HCT116 (cell line): ENCODE results near the gene OTUB2. TPM values are rescaled to one million over a fixed set of nuclear protein-coding genes. Genes with fewer than 3 reads are reported as not detected.

ENCODE experiments used
- ATAC-seq: fragments of 200-7000 bp; cut with Tn5 transposase; 2 replicates; pipeline ENCODE4 v1.9.1; 2020; ENCODE audit warnings: mild to moderate bottlenecking, moderate library complexity
- BruUV-seq: library from RNA; stranded (reverse); fragments of 400-500 nt; replicated peaks from 2 replicates; lab custom pipeline; 2021; lab: Mats Ljungman, UMichigan
- CTCF ChIA-PET: fragments of 300-600 bp; sonication (Branson Sonifier 250); formaldehyde crosslinking; loops from one replicate; lab custom pipeline; 2021; ENCODE audit warnings: antibody characterized with exemption; lab: Charles Lee
- POLR2A ChIA-PET: fragments of 300-600, 350-600 bp; sonication (Branson Sonifier 250); formaldehyde crosslinking; loops from one replicate; lab custom pipeline; 2021; ENCODE audit warnings: antibody characterized with exemption; lab: Charles Lee
- RAD21 ChIA-PET, 2 experiments: fragments of 300-600 bp; sonication (Branson Sonifier 250); formaldehyde crosslinking; loops; one replicate each; lab custom pipeline; 2023; ENCODE audit warnings: low total read pairs in 2 of 2; ENCODE audit not compliant: uncharacterized antibody in 2 of 2, unreplicated experiment in 2 of 2, low non-redundant PET in 1 of 2; lab: Charles Lee
- DNase-seq: peaks from one replicate; pipeline ENCODE4 v3.0.0-alpha.2; 2010; ENCODE audit warnings: low read depth, low spot score
- H2AFZ ChIP-seq: fragments of 200-600 bp; shearing (Covaris generic), sonication (generic); 2 replicates; pipeline ENCODE4 v1.6.1; 2017; ENCODE audit warnings: low read depth, mixed run types, mixed read lengths, antibody characterized with exemption, low read length; ENCODE audit not compliant: poor library complexity, severe bottlenecking
- H3K27ac ChIP-seq: 2 replicates; pipeline ENCODE4 v1.5.1; 2012; ENCODE audit warnings: low read depth, low read length
- H3K27me3 ChIP-seq: fragments of 200-600 bp; sonication (generic); 2 replicates; pipeline ENCODE4 v1.6.1; 2016; ENCODE audit warnings: mixed run types, low read length, mixed read lengths; ENCODE audit not compliant: insufficient read depth
- H3K36me3 ChIP-seq, 2 experiments: fragments of 200-500 bp in 1 of 2; fragments of 200-600 bp in 1 of 2; sonication (Bioruptor generic) in 1 of 2; sonication (generic) in 1 of 2; 2 replicates each; pipeline versions ENCODE4 v1.5.1 to v1.6.1; 2014 to 2016; ENCODE audit warnings: low read length in 2 of 2, inconsistent platforms in 1 of 2, mixed read lengths in 1 of 2, mixed run types in 1 of 2; ENCODE audit not compliant: insufficient read depth in 2 of 2, control insufficient read depth in 1 of 2
- H3K4me1 ChIP-seq, 2 experiments: fragments of 200-600 bp in 1 of 2; sonication (generic) in 1 of 2; 2 replicates each; pipeline versions ENCODE4 v1.5.1 to v1.6.1; 2012 to 2017; ENCODE audit warnings: low read length in 2 of 2, inconsistent platforms in 1 of 2, mild to moderate bottlenecking in 1 of 2, mixed read lengths in 1 of 2, mixed run types in 1 of 2, moderate library complexity in 1 of 2; ENCODE audit not compliant: insufficient read depth in 2 of 2, control insufficient read depth in 1 of 2
- H3K4me2 ChIP-seq: fragments of 200-600 bp; sonication (generic); 2 replicates; pipeline ENCODE4 v1.6.1; 2017; ENCODE audit warnings: mixed run types, low read length, mixed read lengths
- H3K4me3 ChIP-seq, 2 experiments: fragments of 200-600 bp in 1 of 2; sonication (generic) in 1 of 2; replicated peaks in 1 of 2; 2 replicates each; pipeline ENCODE4 v1.5.1; 2011 to 2016; ENCODE audit warnings: low read length in 2 of 2, control low read depth in 1 of 2, low read depth in 1 of 2, mild to moderate bottlenecking in 1 of 2, mixed read lengths in 1 of 2, mixed run types in 1 of 2
- H3K79me2 ChIP-seq: fragments of 200-600 bp; sonication (generic); 2 replicates; pipeline ENCODE4 v1.6.1; 2017; ENCODE audit warnings: mild to moderate bottlenecking, mixed run types, low read length, moderate library complexity, mixed read lengths; ENCODE audit not compliant: insufficient read depth
- H3K9ac ChIP-seq: fragments of 200-600 bp; sonication (generic); 2 replicates; pipeline ENCODE4 v1.6.1; 2016; ENCODE audit warnings: low read length, mixed read lengths
- H3K9me2 ChIP-seq: fragments of 200-600 bp; sonication (generic), shearing (Covaris generic); 2 replicates; pipeline ENCODE4 v1.6.1; 2017; ENCODE audit warnings: mixed run types, mild to moderate bottlenecking, moderate library complexity; ENCODE audit not compliant: insufficient read depth
- H3K9me3 ChIP-seq, 2 experiments: fragments of 200-500 bp in 1 of 2; fragments of 200-600 bp in 1 of 2; sonication (Bioruptor generic) in 1 of 2; sonication (generic) in 1 of 2; 2 replicates each; pipeline ENCODE4 v1.6.1; 2014 to 2017; ENCODE audit warnings: low read length in 2 of 2, mixed read lengths in 2 of 2, inconsistent platforms in 1 of 2, low read depth in 1 of 2, mild to moderate bottlenecking in 1 of 2, mixed run types in 1 of 2, moderate library complexity in 1 of 2; ENCODE audit not compliant: control insufficient read depth in 1 of 2, insufficient read depth in 1 of 2
- H4K20me1 ChIP-seq: fragments of 200-600 bp; sonication (generic), shearing (Covaris generic); 2 replicates; pipeline ENCODE4 v1.6.1; 2017; ENCODE audit warnings: mixed run types, mild to moderate bottlenecking, moderate library complexity; ENCODE audit not compliant: insufficient read depth
- CBX3 ChIP-seq: IDR thresholded peaks from 2 replicates; pipeline ENCODE4 v1.6.1; 2012; ENCODE audit warnings: low read depth
- CEBPB ChIP-seq: IDR thresholded peaks from 2 replicates; pipeline ENCODE4 v1.6.1; 2012; ENCODE audit warnings: low read depth
- CTCF ChIP-seq, 3 experiments: fragments of 200-600 bp in 1 of 3; sonication (generic) in 1 of 3; IDR thresholded peaks in 2 of 3; conservative IDR thresholded peaks in 1 of 3; 2 replicates each; pipeline ENCODE4 v1.5.1; 2012 to 2017; ENCODE audit warnings: low read depth in 2 of 3, low read length in 2 of 3, antibody characterized with exemption in 1 of 3, borderline replicate concordance in 1 of 3, control low read depth in 1 of 3, mild to moderate bottlenecking in 1 of 3, mixed read lengths in 1 of 3, mixed run types in 1 of 3, moderate library complexity in 1 of 3; ENCODE audit not compliant: insufficient read depth in 1 of 3
- EGR1 ChIP-seq: IDR thresholded peaks from 2 replicates; pipeline ENCODE4 v1.6.1; 2012; ENCODE audit warnings: low read depth
- ELF1 ChIP-seq: IDR thresholded peaks from 2 replicates; pipeline ENCODE4 v1.6.1; 2012; ENCODE audit warnings: low read depth, borderline replicate concordance
- EZH2 ChIP-seq: fragments of 200-600 bp; sonication (generic); IDR thresholded peaks from 2 replicates; pipeline ENCODE4 v1.6.1; 2017; ENCODE audit warnings: antibody characterized with exemption, mixed run types
- EZH2phosphoT487 ChIP-seq: fragments of 200-600 bp; IDR thresholded peaks from 2 replicates; pipeline ENCODE4 v1.6.1; 2018; ENCODE audit warnings: antibody characterized with exemption, borderline replicate concordance
- FOSL1 ChIP-seq: IDR thresholded peaks from 2 replicates; pipeline ENCODE4 v1.6.1; 2012; ENCODE audit warnings: low read depth
- JUND ChIP-seq: IDR thresholded peaks from 2 replicates; pipeline ENCODE4 v1.6.1; 2012
- POLR2A ChIP-seq: IDR thresholded peaks from 2 replicates; pipeline ENCODE4 v1.7.0; 2011; ENCODE audit warnings: borderline replicate concordance; ENCODE audit not compliant: insufficient read depth, insufficient read length; ENCODE audit errors: extremely low read depth
- RAD21 ChIP-seq: IDR thresholded peaks from 2 replicates; pipeline ENCODE4 v1.6.1; 2012; ENCODE audit warnings: low read depth, mild to moderate bottlenecking
- SIN3A ChIP-seq: IDR thresholded peaks from 2 replicates; pipeline ENCODE4 v1.6.1; 2012; ENCODE audit warnings: low read depth
- SRF ChIP-seq: IDR thresholded peaks from 2 replicates; pipeline ENCODE4 v1.6.1; 2012; ENCODE audit warnings: low read depth
- YY1 ChIP-seq: IDR thresholded peaks from 2 replicates; pipeline ENCODE4 v1.6.1; 2011; ENCODE audit warnings: low read length, low read depth, moderate library complexity, mild to moderate bottlenecking; ENCODE audit not compliant: insufficient replicate concordance; ENCODE audit errors: extremely low read depth
- ZNF274 ChIP-seq: fragments of 200-500 bp; sonication (Bioruptor generic); IDR thresholded peaks from 2 replicates; pipeline ENCODE4 v1.6.1; 2014; ENCODE audit warnings: mild to moderate bottlenecking, low read depth, low read length, inconsistent platforms
- intact Hi-C: fragments of 100-400 bp; cut with micrococcal nuclease; formaldehyde crosslinking; loops from 2 replicates; pipeline ENCODE4 v1.10.0; 2022
- total RNA-seq: library from RNA; stranded (reverse); gene quantifications from one replicate; pipeline ENCODE4 v1.2.1, GENCODE V29; 2021; ENCODE audit not compliant: unreplicated experiment
- TF ChIP-seq, protein P1 (sequence below): IDR thresholded peaks from 2 replicates; pipeline ENCODE4 v1.6.1; 2011; ENCODE audit warnings: mild to moderate bottlenecking, low read length, moderate library complexity; ENCODE audit not compliant: insufficient replicate concordance; ENCODE audit errors: extremely low read depth
- TF ChIP-seq, protein P2 (sequence below): IDR thresholded peaks from 2 replicates; pipeline ENCODE4 v1.6.1; 2012; ENCODE audit warnings: low read depth

The OTUB2 gene
- total RNA-seq, 1 experiment from 2014 or later = 6.6 TPM

GRCh38 chr14:94029265-94029664, 3.1 kb downstream of the OTUB2 start:
- ATAC-seq = no peak
- CTCF ChIA-PET = interaction anchor here (1.0 to 2.8 kb wide), 5 partner anchors 19 to 107 kb away, joined by 3 to 22 read pairs (median 12); no protein-coding TSS in a partner anchor
- Histone ChIP-seq H3K4me3 (no peak overlapping the region), H3K79me2 (no peaks in the 10 kb centered on the region; the same call in 1 of the 2 replicates), H3K36me3 (no peaks in the 10 kb centered on the region), H3K9me3 (peaks cover 0 to under 1% of the 10 kb centered on the region in 2 experiments; a peak in 1 of 4 replicates), H3K27me3 (no peaks in the 10 kb centered on the region), H3K27ac (no peak overlapping the region), H4K20me1 (no peaks in the 10 kb centered on the region), H2AFZ (no peak overlapping the region), H3K4me2 (peak overlapping the region; percentile 93), H3K4me1 (peaks cover 29 to 55% of the 10 kb centered on the region in 2 experiments), H3K9ac (0 out of 2 replicates have a peak overlapping the region, but pooled peaks have one; percentile 75), H3K9me2 (no peaks in the 10 kb centered on the region)
- DNase-seq = no peak
- RAD21 ChIA-PET = no interaction called here
- no peak for TF ChIP-seq RAD21
- no peak for TF ChIP-seq FOSL1
- TF ChIP-seq CTCF (IDR thresholded peaks at IDR 0.05 in 2 of 3, conservative IDR thresholded peaks at IDR 0.05 in 1 of 3; ENCODE audit: borderline replicate concordance in 1 of 3, insufficient read depth in 1 of 3, low read depth in 2 of 3, low read length in 2 of 3) = no peak
- TF ChIP-seq JUND = no peak
- no peak for TF ChIP-seq POLR2A
- no peak for TF ChIP-seq EGR1
- no peak for TF ChIP-seq ELF1
- TF ChIP-seq YY1 = no peak
- no peak for TF ChIP-seq CEBPB
- no peak for TF ChIP-seq CBX3
- TF ChIP-seq ZNF274 = no peak
- TF ChIP-seq, protein P1, sequence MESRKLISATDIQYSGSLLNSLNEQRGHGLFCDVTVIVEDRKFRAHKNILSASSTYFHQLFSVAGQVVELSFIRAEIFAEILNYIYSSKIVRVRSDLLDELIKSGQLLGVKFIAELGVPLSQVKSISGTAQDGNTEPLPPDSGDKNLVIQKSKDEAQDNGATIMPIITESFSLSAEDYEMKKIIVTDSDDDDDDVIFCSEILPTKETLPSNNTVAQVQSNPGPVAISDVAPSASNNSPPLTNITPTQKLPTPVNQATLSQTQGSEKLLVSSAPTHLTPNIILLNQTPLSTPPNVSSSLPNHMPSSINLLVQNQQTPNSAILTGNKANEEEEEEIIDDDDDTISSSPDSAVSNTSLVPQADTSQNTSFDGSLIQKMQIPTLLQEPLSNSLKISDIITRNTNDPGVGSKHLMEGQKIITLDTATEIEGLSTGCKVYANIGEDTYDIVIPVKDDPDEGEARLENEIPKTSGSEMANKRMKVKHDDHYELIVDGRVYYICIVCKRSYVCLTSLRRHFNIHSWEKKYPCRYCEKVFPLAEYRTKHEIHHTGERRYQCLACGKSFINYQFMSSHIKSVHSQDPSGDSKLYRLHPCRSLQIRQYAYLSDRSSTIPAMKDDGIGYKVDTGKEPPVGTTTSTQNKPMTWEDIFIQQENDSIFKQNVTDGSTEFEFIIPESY = no peak
- no peak for TF ChIP-seq EZH2phosphoT487
- TF ChIP-seq SIN3A = no peak
- TF ChIP-seq, protein P2, sequence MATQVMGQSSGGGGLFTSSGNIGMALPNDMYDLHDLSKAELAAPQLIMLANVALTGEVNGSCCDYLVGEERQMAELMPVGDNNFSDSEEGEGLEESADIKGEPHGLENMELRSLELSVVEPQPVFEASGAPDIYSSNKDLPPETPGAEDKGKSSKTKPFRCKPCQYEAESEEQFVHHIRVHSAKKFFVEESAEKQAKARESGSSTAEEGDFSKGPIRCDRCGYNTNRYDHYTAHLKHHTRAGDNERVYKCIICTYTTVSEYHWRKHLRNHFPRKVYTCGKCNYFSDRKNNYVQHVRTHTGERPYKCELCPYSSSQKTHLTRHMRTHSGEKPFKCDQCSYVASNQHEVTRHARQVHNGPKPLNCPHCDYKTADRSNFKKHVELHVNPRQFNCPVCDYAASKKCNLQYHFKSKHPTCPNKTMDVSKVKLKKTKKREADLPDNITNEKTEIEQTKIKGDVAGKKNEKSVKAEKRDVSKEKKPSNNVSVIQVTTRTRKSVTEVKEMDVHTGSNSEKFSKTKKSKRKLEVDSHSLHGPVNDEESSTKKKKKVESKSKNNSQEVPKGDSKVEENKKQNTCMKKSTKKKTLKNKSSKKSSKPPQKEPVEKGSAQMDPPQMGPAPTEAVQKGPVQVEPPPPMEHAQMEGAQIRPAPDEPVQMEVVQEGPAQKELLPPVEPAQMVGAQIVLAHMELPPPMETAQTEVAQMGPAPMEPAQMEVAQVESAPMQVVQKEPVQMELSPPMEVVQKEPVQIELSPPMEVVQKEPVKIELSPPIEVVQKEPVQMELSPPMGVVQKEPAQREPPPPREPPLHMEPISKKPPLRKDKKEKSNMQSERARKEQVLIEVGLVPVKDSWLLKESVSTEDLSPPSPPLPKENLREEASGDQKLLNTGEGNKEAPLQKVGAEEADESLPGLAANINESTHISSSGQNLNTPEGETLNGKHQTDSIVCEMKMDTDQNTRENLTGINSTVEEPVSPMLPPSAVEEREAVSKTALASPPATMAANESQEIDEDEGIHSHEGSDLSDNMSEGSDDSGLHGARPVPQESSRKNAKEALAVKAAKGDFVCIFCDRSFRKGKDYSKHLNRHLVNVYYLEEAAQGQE = no peak
- TF ChIP-seq EZH2 = no peak
- no peak for TF ChIP-seq SRF
- POLR2A ChIA-PET = no interaction called here
- no TSS peak for BruUV-seq
- intact Hi-C loops = no loop called here
